Measurements from ENCODE around the gene RIN3.

- TF ChIP-seq CTCF (conservative IDR thresholded peaks at IDR 0.05; ENCODE audit: low read depth, low read length) (no peak), POLR2A (IDR thresholded peaks at IDR 0.05; ENCODE audit: low read depth, low read length) (no peak), BHLHE40 (IDR thresholded peaks at IDR 0.05; ENCODE audit: low read depth, low read length) (no peak), RCOR1 (IDR thresholded peaks at IDR 0.05; ENCODE audit: insufficient replicate concordance, low read length) (no peak), MAZ (IDR thresholded peaks at IDR 0.05; ENCODE audit: borderline replicate concordance, low read depth, low read length) (no peak), MXI1 (IDR thresholded peaks at IDR 0.05; ENCODE audit: borderline replicate concordance, low read depth, low read length) (no peak), MAFK (IDR thresholded peaks at IDR 0.05; ENCODE audit: low read depth, low read length) (no peak), NFE2L2 (IDR thresholded peaks at IDR 0.05; ENCODE audit: low read depth, low read length) (no peak)
Observed at GRCh38 chr14:92556863-92557543, 43.4 kb downstream of the RIN3 start.
